Measurements from ENCODE around the gene DNAAF5. TPM values are rescaled to one million over a fixed set of nuclear protein-coding genes. Genes with fewer than 3 reads are reported as not detected.

Gene DNAAF5
- polyA plus RNA-seq, 1 donor = 29.8 TPM

DNA sequence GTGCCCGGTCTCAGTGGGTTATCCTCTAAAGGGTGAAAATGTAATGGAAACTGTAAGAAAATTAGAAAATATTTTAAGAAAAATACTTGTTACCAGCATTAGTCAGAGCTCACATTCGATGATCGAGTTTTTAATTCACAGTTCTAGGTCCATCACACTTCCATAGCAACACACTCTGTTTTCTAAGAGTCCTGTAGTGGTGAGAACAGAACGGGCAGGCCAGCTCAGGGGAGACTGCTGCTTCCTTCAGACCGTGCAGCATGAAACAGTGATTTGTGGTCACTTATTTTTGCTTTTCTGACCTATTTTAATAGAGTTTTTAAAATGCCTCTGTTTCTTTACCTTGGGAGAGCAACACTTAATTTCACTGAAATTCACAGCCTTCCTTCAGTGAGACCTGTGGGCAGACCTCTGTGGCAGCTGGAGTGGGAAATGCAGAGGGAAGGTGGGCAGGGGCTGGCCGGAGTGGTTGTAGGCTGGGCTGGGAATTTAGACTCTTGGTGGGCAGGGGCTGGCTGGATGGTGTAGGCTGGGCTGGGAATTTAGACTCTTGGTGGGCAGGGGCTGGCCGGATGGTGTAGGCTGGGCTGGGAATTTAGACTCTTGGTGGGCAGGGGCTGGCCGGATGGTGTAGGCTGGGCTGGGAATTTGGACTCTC lies 107.2 kb downstream of the DNAAF5 start:
- no peak for DNase-seq (ENCODE audit: low read depth)

DNA sequence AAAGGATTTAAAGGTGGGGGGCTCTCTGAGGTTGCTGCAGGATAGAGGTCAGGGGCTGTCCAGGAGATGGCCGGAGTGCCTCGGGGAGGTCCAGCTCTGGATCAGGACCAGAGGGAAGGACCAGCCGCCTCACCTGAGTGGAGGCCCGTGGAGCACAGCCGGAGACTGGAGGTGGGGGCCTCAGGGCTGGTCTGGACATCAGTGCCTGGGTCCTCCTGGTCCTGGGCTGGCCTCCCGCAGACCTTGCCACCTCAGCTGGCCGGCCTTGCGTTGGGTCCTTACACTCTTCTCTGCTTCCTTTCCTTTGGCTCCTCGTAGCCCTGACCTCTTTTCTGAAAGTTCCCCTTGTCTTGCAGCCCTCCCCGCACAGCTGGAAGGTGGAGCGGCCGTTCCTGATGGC lies 107.8 kb downstream of the DNAAF5 start:
- no peak for DNase-seq (ENCODE audit: low read depth)

DNA sequence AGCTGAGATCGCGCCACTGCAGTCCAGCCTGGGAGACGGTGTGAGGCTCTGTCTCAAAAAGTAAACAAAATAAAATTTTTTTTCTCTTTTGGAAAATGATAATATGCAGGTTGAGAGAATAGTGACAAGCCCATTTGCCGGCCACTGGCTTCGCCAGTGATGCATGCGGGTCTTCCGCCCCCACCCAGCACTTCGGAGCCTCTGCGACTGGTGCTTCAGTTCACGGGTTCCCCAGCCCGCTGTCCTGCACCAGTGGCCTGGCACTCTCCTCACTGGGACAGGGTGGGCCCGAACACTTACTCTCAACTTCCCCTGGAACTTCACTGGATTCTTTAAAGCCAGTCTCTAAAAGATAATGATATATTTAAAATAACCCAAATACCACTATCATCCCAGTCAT lies 108.5 kb downstream of the DNAAF5 start:
- DNase-seq (ENCODE audit: low read depth) = no peak

DNA sequence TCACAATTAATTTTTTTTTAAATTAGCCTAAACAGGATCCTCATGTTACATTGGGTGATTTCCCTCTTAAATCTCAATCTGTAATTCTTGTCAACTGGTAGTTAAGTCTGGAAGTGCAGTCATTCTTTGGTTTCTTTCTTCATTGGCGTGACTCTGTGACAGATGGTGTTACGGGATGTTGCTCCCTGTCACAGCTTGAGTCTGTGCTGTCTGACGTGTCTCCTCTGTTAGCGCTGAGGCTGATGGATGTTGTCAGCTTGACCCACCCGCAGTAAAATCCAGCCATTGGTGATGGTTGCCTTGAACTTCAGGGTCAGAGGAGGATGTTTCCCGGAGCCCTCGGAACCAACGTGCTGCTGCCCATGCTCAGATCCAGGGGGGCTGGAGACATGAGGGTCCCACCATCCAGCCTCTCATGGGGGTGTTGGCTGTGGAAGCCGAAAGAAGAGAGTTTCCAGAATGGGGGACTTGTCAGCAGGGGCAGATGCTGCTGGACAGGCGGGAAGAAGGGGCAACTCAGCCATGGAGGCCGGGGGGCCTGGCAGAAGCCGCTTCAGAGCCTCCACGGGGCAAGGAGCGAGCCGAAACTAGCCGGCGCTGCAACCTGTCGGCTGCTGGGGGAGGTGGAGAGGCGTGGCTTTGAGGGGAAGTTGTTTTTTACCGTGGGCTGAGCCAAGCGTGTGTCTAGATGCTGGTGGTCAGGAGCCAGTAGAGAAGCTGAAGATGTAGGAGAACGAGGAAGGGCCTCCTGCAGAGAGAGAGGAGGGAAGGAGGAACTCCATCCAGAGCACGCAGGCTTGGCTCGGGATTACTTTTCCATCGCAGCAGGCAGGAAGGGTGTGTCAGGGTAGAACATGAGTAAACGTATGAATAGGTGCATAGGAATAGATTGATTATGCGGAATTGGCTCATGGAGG lies 109.2 kb downstream of the DNAAF5 start:
- no peak for DNase-seq (ENCODE audit: low read depth)

Other genes starting within 250 kb of the DNAAF5 start
- gene PDGFA, start 206.9 kb upstream of the DNAAF5 start, polyA plus RNA-seq (ENCODE audit: insufficient read length) = 31.9 TPM
- gene PRKAR1B, start 582 bp downstream of the DNAAF5 start, polyA plus RNA-seq (ENCODE audit: insufficient read length) = 28.8 TPM
- gene SUN1, start 105.8 kb downstream of the DNAAF5 start, polyA plus RNA-seq (ENCODE audit: insufficient read length) = 218 TPM
- gene GET4, start 149.9 kb downstream of the DNAAF5 start, polyA plus RNA-seq (ENCODE audit: insufficient read length) = 46.7 TPM
- gene ADAP1, start 228.0 kb downstream of the DNAAF5 start, polyA plus RNA-seq (ENCODE audit: insufficient read length) = 3.2 TPM
- gene COX19, start 248.8 kb downstream of the DNAAF5 start, polyA plus RNA-seq (ENCODE audit: insufficient read length) = 11.6 TPM